ENCODE results near the gene CDK5R2.
"Not testable (repeated sequence)": the region's sequence is repeated elsewhere in the genome, so short reads cannot be mapped to it uniquely, and the experiment has no call there.

- not testable (repeated sequence) for TF ChIP-seq POLR2A (IDR thresholded peaks at IDR 0.05); CTCF (IDR thresholded peaks at IDR 0.05 in 4 of 5, conservative IDR thresholded peaks at IDR 0.05 in 1 of 5)
These were observed 27.7 kb upstream of the CDK5R2 start for GRCh38 chr2:218931751-218932150.
